MM.1S (cell line): ENCODE measurements around the gene HSF4.

Source experiments
- DNase-seq: peaks from one replicate; pipeline ENCODE4 v3.0.0-alpha.2; 2015
- H2AFZ ChIP-seq: fragments of 300-600 bp; sonication (generic); 2 replicates; pipeline ENCODE4 v1.6.0; 2016; ENCODE audit warnings: antibody characterized with exemption, low read length
- H3F3A ChIP-seq: fragments of 300-600 bp; sonication (generic); 2 replicates; pipeline ENCODE4 v1.6.1; 2016; ENCODE audit warnings: mild to moderate bottlenecking, antibody characterized with exemption, low read length, moderate library complexity, mixed read lengths; ENCODE audit not compliant: insufficient read depth
- H3K27ac ChIP-seq: fragments of 300-600 bp; sonication (generic); 2 replicates; pipeline ENCODE4 v1.5.1; 2016; ENCODE audit warnings: mild to moderate bottlenecking, low read length
- H3K27me3 ChIP-seq: fragments of 300-600 bp; sonication (generic); replicated peaks from 2 replicates; pipeline ENCODE4 v1.6.0; 2016; ENCODE audit warnings: low read length; ENCODE audit not compliant: insufficient read depth
- H3K36me3 ChIP-seq: fragments of 300-600 bp; sonication (generic); replicated peaks from 2 replicates; pipeline ENCODE4 v1.6.1; 2016; ENCODE audit warnings: mild to moderate bottlenecking, low read length, mixed read lengths; ENCODE audit not compliant: insufficient read depth
- H3K4me1 ChIP-seq: fragments of 300-600 bp; sonication (generic); 2 replicates; pipeline ENCODE4 v1.6.1; 2016; ENCODE audit warnings: low read length, mixed read lengths
- H3K4me2 ChIP-seq: fragments of 300-600 bp; sonication (generic); 2 replicates; pipeline ENCODE4 v1.6.0; 2016; ENCODE audit warnings: low read depth, low read length
- H3K4me3 ChIP-seq: fragments of 300-600 bp; sonication (generic); 2 replicates; pipeline ENCODE4 v1.5.1; 2016; ENCODE audit warnings: low read length, mixed read lengths
- H3K79me2 ChIP-seq: fragments of 300-600 bp; sonication (generic); 2 replicates; pipeline ENCODE4 v1.6.1; 2016; ENCODE audit warnings: mixed run types, low read length, mixed read lengths
- H3K9ac ChIP-seq: fragments of 300-600 bp; sonication (generic); 2 replicates; pipeline ENCODE4 v1.6.1; 2016; ENCODE audit warnings: low read length, mixed read lengths
- H3K9me2 ChIP-seq: fragments of 300-600 bp; sonication (generic); replicated peaks from 2 replicates; pipeline ENCODE4 v1.6.1; 2016; ENCODE audit warnings: mild to moderate bottlenecking, low read length, mixed read lengths; ENCODE audit not compliant: insufficient read depth
- H3K9me3 ChIP-seq: fragments of 300-600 bp; sonication (generic); replicated peaks from 2 replicates; pipeline ENCODE4 v1.6.1; 2016; ENCODE audit warnings: mild to moderate bottlenecking, low read length, mixed read lengths; ENCODE audit not compliant: insufficient read depth
- H4K20me1 ChIP-seq: fragments of 300-600 bp; sonication (generic); 2 replicates; pipeline ENCODE4 v1.6.1; 2016; ENCODE audit warnings: mild to moderate bottlenecking, low read length, moderate library complexity, mixed read lengths; ENCODE audit not compliant: insufficient read depth
- CTCF ChIP-seq: fragments of 300-600 bp; sonication (generic); IDR thresholded peaks from 2 replicates; pipeline ENCODE4 v1.5.1; 2016; ENCODE audit warnings: antibody characterized with exemption, low read length, mixed read lengths
- EZH2 ChIP-seq: fragments of 300-600 bp; sonication (generic); optimal IDR thresholded peaks from 2 replicates; pipeline ENCODE3; 2017; ENCODE audit warnings: low read depth, mild to moderate bottlenecking, antibody characterized with exemption, low read length, mixed read lengths
- EZH2phosphoT487 ChIP-seq: fragments of 300-600 bp; sonication (generic); IDR thresholded peaks from 2 replicates; pipeline ENCODE4 v1.6.1; 2018; ENCODE audit warnings: antibody characterized with exemption, low read length

HSF4 gene

GRCh38 chr16:67187175-67187890 lies 22.8 kb downstream of the HSF4 start:
- no peaks in the 10 kb centered on the region for H3K9me3 ChIP-seq
- no peak overlapping the region for H3K4me2 ChIP-seq
- H3K36me3 ChIP-seq: no peaks in the 10 kb centered on the region
- peaks cover 14% of the 10 kb centered on the region for H3K79me2 ChIP-seq
- H2AFZ ChIP-seq: no peak overlapping the region
- no peaks in the 10 kb centered on the region for H4K20me1 ChIP-seq
- peaks cover 9% of the 10 kb centered on the region; the same call in 1 of the 2 replicates for H3F3A ChIP-seq
- no peak overlapping the region for H3K9ac ChIP-seq
- H3K27me3 ChIP-seq: peaks cover 13% of the 10 kb centered on the region
- no peak for DNase-seq
- H3K27ac ChIP-seq: no peak overlapping the region
- no peaks in the 10 kb centered on the region for H3K9me2 ChIP-seq
- TF ChIP-seq CTCF (no peak), EZH2phosphoT487 (no peak), EZH2 (no peak)
- H3K4me1 ChIP-seq: peaks cover 14% of the 10 kb centered on the region
- no peak overlapping the region for H3K4me3 ChIP-seq

- H3K9ac ChIP-seq: no peak overlapping the region
- DNase-seq: no peak
- peaks cover 14% of the 10 kb centered on the region for H3K79me2 ChIP-seq
- peaks cover 14% of the 10 kb centered on the region for H3K4me1 ChIP-seq
- H3K4me2 ChIP-seq: no peak overlapping the region
- H3K9me3 ChIP-seq: no peaks in the 10 kb centered on the region
- no peaks in the 10 kb centered on the region for H4K20me1 ChIP-seq
- TF ChIP-seq CTCF: no peak
- TF ChIP-seq EZH2: no peak
- TF ChIP-seq EZH2phosphoT487: no peak
- H3K9me2 ChIP-seq: no peaks in the 10 kb centered on the region
- peaks cover 13% of the 10 kb centered on the region for H3K27me3 ChIP-seq
- H3K4me3 ChIP-seq: no peak overlapping the region
- no peaks in the 10 kb centered on the region for H3K36me3 ChIP-seq
- peaks cover 9% of the 10 kb centered on the region; the same call in 1 of the 2 replicates for H3F3A ChIP-seq
- H2AFZ ChIP-seq: no peak overlapping the region
- no peak overlapping the region for H3K27ac ChIP-seq
These were observed 23.8 kb downstream of the HSF4 start for GRCh38 chr16:67188323-67188722.

- Histone ChIP-seq H3K27ac (no peak overlapping the region), H3K9ac (no peak overlapping the region), H3K36me3 (no peaks in the 10 kb centered on the region), H3K4me2 (no peak overlapping the region), H3K4me1 (peaks cover 17% of the 10 kb centered on the region), H2AFZ (no peak overlapping the region), H3K4me3 (no peak overlapping the region), H3K9me3 (no peaks in the 10 kb centered on the region), H3K79me2 (peaks cover 18% of the 10 kb centered on the region), H4K20me1 (no peaks in the 10 kb centered on the region), H3F3A (peaks cover 9% of the 10 kb centered on the region; the same call in 1 of the 2 replicates), H3K27me3 (peaks cover 13% of the 10 kb centered on the region), H3K9me2 (no peaks in the 10 kb centered on the region)
- DNase-seq: no peak
- no peak for TF ChIP-seq EZH2
- no peak for TF ChIP-seq EZH2phosphoT487
- TF ChIP-seq CTCF: no peak
These were observed 24.3 kb downstream of the HSF4 start for GRCh38 chr16:67188798-67189197.
